GM12878 (cell line): Measurements from ENCODE around the gene LRRK1.

Source experiments
- BCL11A ChIP-seq: IDR thresholded peaks from 2 replicates; pipeline ENCODE4 v1.6.1; 2011; ENCODE audit warnings: low read depth, low read length
- CREB1 ChIP-seq: IDR thresholded peaks from 2 replicates; pipeline ENCODE4 v1.6.1; 2012; ENCODE audit warnings: low read depth, mild to moderate bottlenecking, inconsistent platforms
- IKZF1 ChIP-seq: fragments of 450-650 bp; conservative IDR thresholded peaks from 2 replicates; pipeline ENCODE4 v1.6.1; 2017; ENCODE audit warnings: antibody characterized with exemption, mild to moderate bottlenecking
- POLR2A ChIP-seq: IDR thresholded peaks from 2 replicates; pipeline ENCODE4 v1.6.1; 2011; ENCODE audit warnings: low read depth, mild to moderate bottlenecking, low read length
- REST ChIP-seq: IDR thresholded peaks from 2 replicates; pipeline ENCODE4 v1.6.1; 2012; ENCODE audit warnings: mild to moderate bottlenecking, low read depth, low read length
- SP1 ChIP-seq: IDR thresholded peaks from one replicate; pipeline ENCODE4 v1.6.1; 2011; ENCODE audit warnings: low read depth, low read length
- TF ChIP-seq, protein P1 (sequence below): fragments of 450-650 bp; IDR thresholded peaks from 2 replicates; pipeline ENCODE4 v1.6.1; 2014; ENCODE audit warnings: mild to moderate bottlenecking
- TF ChIP-seq, protein P2 (sequence below): fragments of 450-650 bp; formaldehyde crosslinking; IDR thresholded peaks from 2 replicates; pipeline ENCODE4 v1.5.0; 2022; ENCODE audit warnings: mild to moderate bottlenecking, missing genetic modification characterization
- TF ChIP-seq, protein P3 (sequence below): IDR thresholded peaks from 2 replicates; pipeline ENCODE4 v1.6.1; 2011; ENCODE audit warnings: low read depth, mild to moderate bottlenecking, low read length, moderate library complexity, borderline replicate concordance; ENCODE audit errors: extremely low read depth

GRCh38 chr15:101018450-101018849, 99.3 kb downstream of the LRRK1 start:
- TF ChIP-seq IKZF1 (no peak), SP1 (no peak), BCL11A (no peak), REST (no peak), POLR2A (no peak), CREB1 (no peak)
- TF ChIP-seq, protein P1, sequence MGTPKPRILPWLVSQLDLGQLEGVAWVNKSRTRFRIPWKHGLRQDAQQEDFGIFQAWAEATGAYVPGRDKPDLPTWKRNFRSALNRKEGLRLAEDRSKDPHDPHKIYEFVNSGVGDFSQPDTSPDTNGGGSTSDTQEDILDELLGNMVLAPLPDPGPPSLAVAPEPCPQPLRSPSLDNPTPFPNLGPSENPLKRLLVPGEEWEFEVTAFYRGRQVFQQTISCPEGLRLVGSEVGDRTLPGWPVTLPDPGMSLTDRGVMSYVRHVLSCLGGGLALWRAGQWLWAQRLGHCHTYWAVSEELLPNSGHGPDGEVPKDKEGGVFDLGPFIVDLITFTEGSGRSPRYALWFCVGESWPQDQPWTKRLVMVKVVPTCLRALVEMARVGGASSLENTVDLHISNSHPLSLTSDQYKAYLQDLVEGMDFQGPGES = no peak
- TF ChIP-seq, protein P2, sequence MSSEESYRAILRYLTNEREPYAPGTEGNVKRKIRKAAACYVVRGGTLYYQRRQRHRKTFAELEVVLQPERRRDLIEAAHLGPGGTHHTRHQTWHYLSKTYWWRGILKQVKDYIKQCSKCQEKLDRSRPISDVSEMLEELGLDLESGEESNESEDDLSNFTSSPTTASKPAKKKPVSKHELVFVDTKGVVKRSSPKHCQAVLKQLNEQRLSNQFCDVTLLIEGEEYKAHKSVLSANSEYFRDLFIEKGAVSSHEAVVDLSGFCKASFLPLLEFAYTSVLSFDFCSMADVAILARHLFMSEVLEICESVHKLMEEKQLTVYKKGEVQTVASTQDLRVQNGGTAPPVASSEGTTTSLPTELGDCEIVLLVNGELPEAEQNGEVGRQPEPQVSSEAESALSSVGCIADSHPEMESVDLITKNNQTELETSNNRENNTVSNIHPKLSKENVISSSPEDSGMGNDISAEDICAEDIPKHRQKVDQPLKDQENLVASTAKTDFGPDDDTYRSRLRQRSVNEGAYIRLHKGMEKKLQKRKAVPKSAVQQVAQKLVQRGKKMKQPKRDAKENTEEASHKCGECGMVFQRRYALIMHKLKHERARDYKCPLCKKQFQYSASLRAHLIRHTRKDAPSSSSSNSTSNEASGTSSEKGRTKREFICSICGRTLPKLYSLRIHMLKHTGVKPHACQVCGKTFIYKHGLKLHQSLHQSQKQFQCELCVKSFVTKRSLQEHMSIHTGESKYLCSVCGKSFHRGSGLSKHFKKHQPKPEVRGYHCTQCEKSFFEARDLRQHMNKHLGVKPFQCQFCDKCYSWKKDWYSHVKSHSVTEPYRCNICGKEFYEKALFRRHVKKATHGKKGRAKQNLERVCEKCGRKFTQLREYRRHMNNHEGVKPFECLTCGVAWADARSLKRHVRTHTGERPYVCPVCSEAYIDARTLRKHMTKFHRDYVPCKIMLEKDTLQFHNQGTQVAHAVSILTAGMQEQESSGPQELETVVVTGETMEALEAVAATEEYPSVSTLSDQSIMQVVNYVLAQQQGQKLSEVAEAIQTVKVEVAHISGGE (CRISPR knock-in tag) = no peak
- TF ChIP-seq, protein P3, sequence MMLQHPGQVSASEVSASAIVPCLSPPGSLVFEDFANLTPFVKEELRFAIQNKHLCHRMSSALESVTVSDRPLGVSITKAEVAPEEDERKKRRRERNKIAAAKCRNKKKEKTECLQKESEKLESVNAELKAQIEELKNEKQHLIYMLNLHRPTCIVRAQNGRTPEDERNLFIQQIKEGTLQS = no peak
